K562 (cell line): ENCODE data around the gene AP1B1. TPM values are rescaled to one million over a fixed set of nuclear protein-coding genes. Genes with fewer than 3 reads are reported as not detected.

Experiments used
- ADNP ChIP-seq: fragments of 200-800 bp; sonication (Bioruptor generic); IDR thresholded peaks from 2 replicates; pipeline ENCODE4 v1.6.1; 2016; ENCODE audit warnings: missing genetic modification characterization, missing compliant biosample characterization
- ESRRA ChIP-seq: fragments of 450-650 bp; IDR thresholded peaks from 2 replicates; pipeline ENCODE4 v1.6.1; 2014; ENCODE audit warnings: low read depth, mild to moderate bottlenecking, moderate library complexity, borderline replicate concordance
- GABPB1 ChIP-seq: sonication (generic); formaldehyde crosslinking; IDR thresholded peaks from 2 replicates; pipeline ENCODE4 v1.8.0; 2022; ENCODE audit warnings: mild to moderate bottlenecking, missing genetic modification reagents
- GTF3C2 ChIP-seq: IDR thresholded peaks from 3 replicates; pipeline ENCODE4 v1.6.1; 2011; ENCODE audit warnings: borderline replicate concordance, mild to moderate bottlenecking, moderate library complexity; ENCODE audit not compliant: insufficient read length; ENCODE audit errors: extremely low read depth
- KDM5B ChIP-seq: fragments of 200-600 bp; sonication (generic); IDR thresholded peaks from 2 replicates; pipeline ENCODE4 v1.6.1; 2012; ENCODE audit warnings: low read depth, mild to moderate bottlenecking, moderate library complexity, low read length, control low read depth, inconsistent platforms; ENCODE audit not compliant: insufficient replicate concordance
- MLX ChIP-seq, 2 experiments: fragments of 450-650 bp in 1 of 2; sonication (generic) in 1 of 2; formaldehyde crosslinking; conservative IDR thresholded peaks; 2 replicates each; pipeline versions ENCODE4 v1.4.0 to v1.8.1; 2020 to 2022; ENCODE audit warnings: mild to moderate bottlenecking in 1 of 2, missing genetic modification reagents in 1 of 2
- NONO ChIP-seq, 2 experiments: fragments of 200-400 bp in 1 of 2; fragments of 450-650 bp in 1 of 2; formaldehyde crosslinking in 1 of 2; IDR thresholded peaks; 2 replicates each; pipeline ENCODE4 v1.6.1; 2017; ENCODE audit warnings: low read depth in 2 of 2, mild to moderate bottlenecking in 2 of 2, moderate library complexity in 2 of 2, low read length in 1 of 2
- NR2C2 ChIP-seq, 2 experiments: fragments of 200-800 bp in 1 of 2; sonication (Bioruptor generic) in 1 of 2; sonication (generic) in 1 of 2; formaldehyde crosslinking in 1 of 2; IDR thresholded peaks; 2 replicates each; pipeline versions ENCODE4 v1.6.1 to v1.8.0; 2016 to 2022; ENCODE audit warnings: mild to moderate bottlenecking in 1 of 2, missing compliant biosample characterization in 1 of 2, missing genetic modification characterization in 1 of 2, missing genetic modification reagents in 1 of 2
- PTTG1 ChIP-seq: fragments of 450-650 bp; IDR thresholded peaks from 2 replicates; pipeline ENCODE4 v1.6.1; 2016; ENCODE audit warnings: low read depth, mild to moderate bottlenecking, missing genetic modification characterization, missing compliant biosample characterization
- TOE1 ChIP-seq, 2 experiments: fragments of 450-650 bp in 1 of 2; sonication (generic) in 1 of 2; formaldehyde crosslinking in 1 of 2; IDR thresholded peaks; 2 replicates each; pipeline versions ENCODE4 v1.7.1 to v1.8.0; 2016 to 2022; ENCODE audit warnings: borderline replicate concordance in 2 of 2, mild to moderate bottlenecking in 2 of 2, antibody characterized with exemption in 1 of 2, inconsistent platforms in 1 of 2, low read depth in 1 of 2, missing genetic modification reagents in 1 of 2, moderate library complexity in 1 of 2
- YY1 ChIP-seq, 3 experiments: IDR thresholded peaks; 2 replicates each; pipeline ENCODE4 v1.6.1; 2011; ENCODE audit warnings: low read length in 2 of 3, mild to moderate bottlenecking in 2 of 3, moderate library complexity in 2 of 3, borderline replicate concordance in 1 of 3, control low read depth in 1 of 3, low read depth in 1 of 3; ENCODE audit not compliant: insufficient read depth in 3 of 3, insufficient replicate concordance in 2 of 3, control insufficient read depth in 1 of 3, insufficient read length in 1 of 3; ENCODE audit errors: extremely low read depth in 1 of 3
- ZBTB7A ChIP-seq: IDR thresholded peaks from 2 replicates; pipeline ENCODE4 v1.6.1; 2011; ENCODE audit warnings: low read depth, mild to moderate bottlenecking, low read length, moderate library complexity, borderline replicate concordance; ENCODE audit not compliant: control insufficient read depth
- ZFP91 ChIP-seq: sonication (generic); formaldehyde crosslinking; IDR thresholded peaks from 2 replicates; pipeline ENCODE4 v1.8.0; 2022; ENCODE audit warnings: mild to moderate bottlenecking, missing genetic modification reagents
- polyA plus RNA-seq, 8 experiments: library from polyadenylated mRNA; depleted of rRNA in 4 of 8; stranded (reverse) in 5 of 8; unstranded in 3 of 8; fragments of >200 nt; fragmentation: Nextera tagmentation in 2 of 8; fragmentation: Illumina TruSeq in 1 of 8; extraction: Ambion mirVana in 2 of 8; extraction: Trizol in 1 of 8; gene quantifications; 2 replicates each; pipeline versions ENCODE4 v1.2.1 to v1.2.3, GENCODE V29; 2011 to 2014; ENCODE audit warnings: inconsistent platforms in 1 of 8, missing spikeins in 1 of 8
- total RNA-seq, 7 experiments: library from RNA; depleted of rRNA in 6 of 7; stranded (reverse); fragments of >200 nt in 6 of 7; fragmentation: Illumina TruSeq in 2 of 7; extraction: Trizol in 2 of 7; gene quantifications; 2 replicates each; pipeline versions ENCODE4 v1.2.1 to v1.2.3, GENCODE V29; 2011 to 2021; ENCODE audit warnings: low replicate concordance in 1 of 7

The AP1B1 gene
- total and polyA plus RNA-seq, 9 of the 15 experiments (the other 6 are each of a cell fraction or from before 2014, with no cell fraction given): 1.2 to 60.9 (median 30.1) TPM

GRCh38 chr22:29306835-29307595, 81.4 kb downstream of the AP1B1 start (continued):
- TF ChIP-seq MLX (CRISPR knock-in tag; conservative IDR thresholded peaks at IDR 0.05) (no peak), YY1 (IDR thresholded peaks at IDR 0.05; ENCODE audit: borderline replicate concordance in 1 of 3, control insufficient read depth in 1 of 3, extremely low read depth in 1 of 3, insufficient read depth in 3 of 3, insufficient read length in 1 of 3, insufficient replicate concordance in 2 of 3, low read depth in 1 of 3, low read length in 2 of 3) (no peak), ADNP (peak; percentile 90), GTF3C2 (no peak), GABPB1 (CRISPR knock-in tag) (peak; percentile 21; the same call in 1 of the 2 replicates), PTTG1 (tag) (no peak), NONO (IDR thresholded peaks at IDR 0.05; ENCODE audit: low read depth in 2 of 2, low read length in 1 of 2) (peak in 1 of 2 experiments; percentile 9; a peak in 1 of 4 replicates), NR2C2 (CRISPR knock-in tag; IDR thresholded peaks at IDR 0.05) (no peak), NR2C2 (tag; IDR thresholded peaks at IDR 0.05) (0 out of 2 replicates have a peak, but pooled peaks have one; percentile 31), ZFP91 (CRISPR knock-in tag) (peak; percentile 94), TOE1 (IDR thresholded peaks at IDR 0.05; ENCODE audit: borderline replicate concordance) (0 out of 2 replicates have a peak, but pooled peaks have one; percentile 71), TOE1 (CRISPR knock-in tag; IDR thresholded peaks at IDR 0.05; ENCODE audit: borderline replicate concordance, low read depth) (no peak), KDM5B (peak; percentile 21), ESRRA (peak; percentile 94), ZBTB7A (peak; percentile 68; the same call in 1 of the 2 replicates)
